Stomach (tissue), 9 donors: ENCODE measurements around the gene DOK6. TPM values are rescaled to one million over a fixed set of nuclear protein-coding genes. Genes with fewer than 3 reads are reported as not detected.
"Not testable (repeated sequence)": the region's sequence is repeated elsewhere in the genome, so short reads cannot be mapped to it uniquely, and the experiment has no call there.

ENCODE experiments used
- DNase-seq, 2 donors: peaks; one replicate each; pipeline versions ENCODE4 v3.0.0 to v3.0.0-alpha.2; 2013 to 2019
- H3K27ac ChIP-seq, 5 donors: fragments of 200-600 bp in 4 of 5; sonication (generic) in 4 of 5; one replicate each; pipeline ENCODE4 v1.5.1; 2013 to 2019; ENCODE audit warnings: mild to moderate bottlenecking in 1 of 5, moderate library complexity in 1 of 5
- H3K27me3 ChIP-seq, 3 donors: fragments of 200-600 bp; sonication (generic); one replicate each; pipeline ENCODE4 v1.5.1; 2017 to 2019; ENCODE audit warnings: mixed run types in 1 of 3
- H3K36me3 ChIP-seq, 4 donors: fragments of 200-600 bp; sonication (generic); 1 replicate in 3 of 4; 2 replicates in 1 of 4; pipeline ENCODE4 v1.5.1; 2016 to 2019
- H3K4me1 ChIP-seq, 4 donors: fragments of 200-600 bp; sonication (generic); one replicate each; pipeline ENCODE4 v1.5.1; 2016 to 2019
- H3K4me3 ChIP-seq, 4 donors: fragments of 200-600 bp; sonication (generic) in 3 of 4; one replicate each; pipeline ENCODE4 v1.5.1; 2016 to 2019; ENCODE audit warnings: mild to moderate bottlenecking in 1 of 4
- H3K9me3 ChIP-seq, 4 donors: fragments of 200-600 bp; sonication (generic); one replicate each; pipeline ENCODE4 v1.5.1; 2016 to 2019
- CTCF ChIP-seq, 7 experiments: fragments of 450-650 bp in 4 of 7; fragments of 200-600 bp in 3 of 7; sonication (generic) in 3 of 7; IDR thresholded peaks; one replicate each; pipeline ENCODE4 v1.5.1; 2016 to 2019; ENCODE audit warnings: antibody characterized with exemption in 7 of 7, control low read depth in 2 of 7, mild to moderate bottlenecking in 1 of 7
- EP300 ChIP-seq: sonication (generic); formaldehyde crosslinking; IDR thresholded peaks from one replicate; pipeline ENCODE4 v1.6.1; 2017; ENCODE audit warnings: antibody characterized with exemption
- POLR2A ChIP-seq, 4 donors: fragments of 450-650 bp; IDR thresholded peaks; one replicate each; pipeline ENCODE4 v1.6.1; 2016; ENCODE audit warnings: antibody characterized with exemption in 4 of 4, control low read depth in 2 of 4, mild to moderate bottlenecking in 1 of 4, moderate library complexity in 1 of 4
- POLR2AphosphoS5 ChIP-seq, 3 donors: sonication (generic); formaldehyde crosslinking; IDR thresholded peaks; one replicate each; pipeline ENCODE4 v1.6.1; 2016; ENCODE audit warnings: antibody characterized with exemption in 3 of 3
- WGBS, 5 donors: extraction: QIAGEN DNeasy Blood & Tissue Kit in 3 of 5; methylation state at CpG; one replicate each; pipeline versions ENCODE4 v1.1.5 to v1.1.7; 2013 to 2018; 5-methylcytosine and 5-hydroxymethylcytosine counted together
- intact Hi-C: fragments of 100-400 bp; cut with DNase I; formaldehyde crosslinking; loops from one replicate; pipeline ENCODE4 v1.15.1; 2023; ENCODE audit warnings: low total_unique reads
- polyA plus RNA-seq, 3 donors: library from polyadenylated mRNA; stranded (reverse); fragments of 200-250 nt; gene quantifications; one replicate each; pipeline ENCODE4 v1.2.3, GENCODE V29; 2013
- total RNA-seq, 5 donors: library from RNA; depleted of rRNA; stranded (reverse); fragments of >200 nt; gene quantifications; one replicate each; pipeline versions ENCODE4 v1.1.0 to v1.2.3, GENCODE V29; 2014 to 2016
- donor health status: healthy with polysubstance abuse.
- donor health status: Bipolar disorder and iron deficiency.
- donor health status: healthy.

DOK6 gene
- total and polyA plus RNA-seq, 8 donors, result 0.18 to 10.1 (median 1.7) TPM; not detected in 1

GRCh38 chr18:69658103-69658502, 257.4 kb downstream of the DOK6 start:
- TF ChIP-seq CTCF (IDR thresholded peaks at IDR 0.05) (no peak), POLR2AphosphoS5 (IDR thresholded peaks at IDR 0.05) (no peak), EP300 (no peak), POLR2A (IDR thresholded peaks at IDR 0.05) (no peak)
- Histone ChIP-seq H3K27me3 (no peaks in the 10 kb centered on the region), H3K27ac (no peak overlapping the region), H3K9me3 (no peaks in the 10 kb centered on the region), H3K4me1 (peaks cover 0 to 12% (median 0%) of the 10 kb centered on the region in 4 donors), H3K36me3 (no peaks in the 10 kb centered on the region), H3K4me3 (no peak overlapping the region)
- 81 to 89% (median 83%) methylated on average over 4 of the region's 4 CpGs for WGBS, 5 donors
- no peak for DNase-seq
- intact Hi-C loops, result no loop called here

GRCh38 chr18:69658685-69659084, 258.0 kb downstream of the DOK6 start:
- Histone ChIP-seq H3K27me3 (no peaks in the 10 kb centered on the region), H3K36me3 (no peaks in the 10 kb centered on the region), H3K9me3 (no peaks in the 10 kb centered on the region), H3K4me1 (peaks cover 0 to 12% (median 0%) of the 10 kb centered on the region in 4 donors), H3K27ac (no peak overlapping the region), H3K4me3 (no peak overlapping the region)
- TF ChIP-seq POLR2AphosphoS5 (IDR thresholded peaks at IDR 0.05) (no peak), POLR2A (IDR thresholded peaks at IDR 0.05) (no peak), EP300 (no peak), CTCF (IDR thresholded peaks at IDR 0.05) (no peak)
- WGBS, 5 donors, result 58 to 86% (median 61%) methylated on average over 2 of the region's 2 CpGs
- no peak for DNase-seq
- intact Hi-C loops, result no loop called here

GRCh38 chr18:69659142-69659651, 258.5 kb downstream of the DOK6 start:
- no peaks in the 10 kb centered on the region for H3K36me3 ChIP-seq
- peak in 1 of 2 donors; percentile 51 for DNase-seq
- no peak overlapping the region for H3K4me3 ChIP-seq
- H3K27ac ChIP-seq, result no peak overlapping the region
- no peak for TF ChIP-seq POLR2A (IDR thresholded peaks at IDR 0.05)
- TF ChIP-seq EP300, result no peak
- H3K27me3 ChIP-seq, result no peaks in the 10 kb centered on the region
- peaks cover 0 to 12% (median 0%) of the 10 kb centered on the region in 4 donors for H3K4me1 ChIP-seq
- intact Hi-C loops, result no loop called here
- no peaks in the 10 kb centered on the region for H3K9me3 ChIP-seq
- WGBS, 5 donors, result 15 to 42% (median 32%) methylated on average over 6 of the region's 6 CpGs

- H3K9me3 ChIP-seq, H3K4me3 ChIP-seq, DNase-seq, H3K27me3 ChIP-seq, H3K27ac ChIP-seq, intact Hi-C loops, H3K36me3 ChIP-seq: not testable (repeated sequence)
- peaks cover 0 to 12% (median 0%) of the 10 kb centered on the region in 4 donors for H3K4me1 ChIP-seq
- WGBS, 5 donors, result 72 to 82% (median 79%) methylated on average over 5 of the region's 5 CpGs
Measured at GRCh38 chr18:69662090-69662489, 261.4 kb downstream of the DOK6 start.

- intact Hi-C loops, result no loop called here
- 38 to 68% (median 48%) methylated on average over 3 of the region's 3 CpGs for WGBS, 5 donors
Measured at GRCh38 chr18:69664399-69664798, 263.7 kb downstream of the DOK6 start.

More at GRCh38 chr18:69664399-69664798, 263.7 kb downstream of the DOK6 start:
- Histone ChIP-seq H3K27me3 (no peaks in the 10 kb centered on the region), H3K27ac (no peak overlapping the region), H3K4me1 (peaks cover 0 to under 1% (median 0%) of the 10 kb centered on the region in 4 donors), H3K9me3 (no peaks in the 10 kb centered on the region), H3K4me3 (no peak overlapping the region), H3K36me3 (no peaks in the 10 kb centered on the region)
- no peak for TF ChIP-seq POLR2AphosphoS5 (IDR thresholded peaks at IDR 0.05)
- TF ChIP-seq POLR2A (IDR thresholded peaks at IDR 0.05), result no peak
- TF ChIP-seq CTCF (IDR thresholded peaks at IDR 0.05), result no peak
- no peak for DNase-seq
